Peyer's patch (tissue), 4 donors: ENCODE results near the gene TMEM9.

Experiments used
- CTCF ChIP-seq, 6 experiments: fragments of 450-650 bp in 4 of 6; fragments of 200-600 bp in 2 of 6; sonication (generic) in 1 of 6; IDR thresholded peaks; one replicate each; pipeline ENCODE4 v1.5.1; 2017 to 2019; ENCODE audit warnings: antibody characterized with exemption in 6 of 6, mild to moderate bottlenecking in 3 of 6, moderate library complexity in 1 of 6
- POLR2A ChIP-seq, 2 donors: fragments of 450-650 bp; IDR thresholded peaks; one replicate each; pipeline ENCODE4 v1.5.1; 2017; ENCODE audit warnings: antibody characterized with exemption in 2 of 2, mild to moderate bottlenecking in 2 of 2, moderate library complexity in 2 of 2

- TF ChIP-seq POLR2A (IDR thresholded peaks at IDR 0.05) = no peak
- no peak for TF ChIP-seq CTCF (IDR thresholded peaks at IDR 0.05)
Measured at GRCh38 chr1:201191653-201192260, 37.5 kb upstream of the TMEM9 start.
